WTC11 (cell line): ENCODE results near the gene CEACAM8. TPM values are rescaled to one million over a fixed set of nuclear protein-coding genes. Genes with fewer than 3 reads are reported as not detected.

Experiments used
- ATAC-seq: fragments of 200-7000 bp; cut with Tn5 transposase; 2 replicates; pipeline ENCODE4 v1.10.0; 2021; ENCODE audit warnings: mild to moderate bottlenecking, moderate library complexity
- CTCF ChIA-PET: fragments of 300-600 bp; sonication (Branson Sonifier 250); formaldehyde crosslinking; loops from one replicate; lab custom pipeline; 2021; ENCODE audit warnings: antibody characterized with exemption; lab: Charles Lee
- POLR2A ChIA-PET: fragments of 350-600 bp; sonication (Branson Sonifier 250); formaldehyde crosslinking; loops from one replicate; lab custom pipeline; 2021; ENCODE audit warnings: antibody characterized with exemption; lab: Charles Lee
- DNase-seq: peaks from one replicate; pipeline ENCODE4 v3.0.0; 2021; ENCODE audit warnings: low spot score
- H3K27ac Mint-ChIP-seq: 2 replicates; pipeline ENCODE4 v1.8.0; 2021; ENCODE audit warnings: mixed read lengths
- H3K27me3 Mint-ChIP-seq: 2 replicates; pipeline ENCODE4 v1.8.0; 2021; ENCODE audit warnings: low read depth, mild to moderate bottlenecking, moderate library complexity, mixed read lengths
- H3K36me3 Mint-ChIP-seq: 2 replicates; pipeline ENCODE4 v1.8.0; 2021; ENCODE audit warnings: mixed read lengths
- H3K4me1 Mint-ChIP-seq: 2 replicates; pipeline ENCODE4 v1.8.0; 2022; ENCODE audit warnings: mixed read lengths
- H3K4me3 Mint-ChIP-seq: 2 replicates; pipeline ENCODE4 v1.8.0; 2021; ENCODE audit warnings: mild to moderate bottlenecking, moderate library complexity, mixed read lengths
- H3K9me3 Mint-ChIP-seq: 2 replicates; pipeline ENCODE4 v1.8.0; 2021; ENCODE audit warnings: mixed read lengths
- ATF1 ChIP-seq: sonication (generic); formaldehyde crosslinking; IDR thresholded peaks from 2 replicates; pipeline ENCODE4 v1.8.1; 2023; ENCODE audit warnings: mild to moderate bottlenecking, moderate library complexity, missing genetic modification reagents
- CBFB ChIP-seq: sonication (generic); formaldehyde crosslinking; IDR thresholded peaks from 2 replicates; pipeline ENCODE4 v1.8.1; 2022; ENCODE audit warnings: mild to moderate bottlenecking, low read depth, missing genetic modification reagents
- JUN ChIP-seq: sonication (generic); formaldehyde crosslinking; IDR thresholded peaks from 2 replicates; pipeline ENCODE4 v1.8.0; 2023; ENCODE audit warnings: mild to moderate bottlenecking, missing genetic modification reagents
- MYBL2 ChIP-seq: sonication (generic); formaldehyde crosslinking; IDR thresholded peaks from 2 replicates; pipeline ENCODE4 v1.8.1; 2023; ENCODE audit warnings: mild to moderate bottlenecking, moderate library complexity, missing genetic modification reagents
- NR1H2 ChIP-seq: sonication (generic); formaldehyde crosslinking; IDR thresholded peaks from 2 replicates; pipeline ENCODE4 v1.9.0; 2021; ENCODE audit warnings: mild to moderate bottlenecking, moderate library complexity, missing genetic modification reagents
- PRRX2 ChIP-seq: fragments of 250-450 bp; sonication (Bioruptor Pico); IDR thresholded peaks from 2 replicates; pipeline ENCODE4 v1.8.0; 2021; ENCODE audit warnings: mild to moderate bottlenecking
- SMAD4 ChIP-seq: sonication (generic); formaldehyde crosslinking; IDR thresholded peaks from 2 replicates; pipeline ENCODE4 v1.8.0; 2022; ENCODE audit warnings: mild to moderate bottlenecking, missing genetic modification reagents
- TEAD1 ChIP-seq: sonication (generic); formaldehyde crosslinking; IDR thresholded peaks from 2 replicates; pipeline ENCODE4 v1.8.0; 2022; ENCODE audit warnings: mild to moderate bottlenecking, missing genetic modification reagents
- TEAD4 ChIP-seq: sonication (generic); formaldehyde crosslinking; IDR thresholded peaks from 2 replicates; pipeline ENCODE4 v1.8.0; 2022; ENCODE audit warnings: mild to moderate bottlenecking, missing genetic modification reagents
- ZBTB21 ChIP-seq: sonication (generic); formaldehyde crosslinking; IDR thresholded peaks from 2 replicates; pipeline ENCODE4 v1.8.1; 2023; ENCODE audit warnings: mild to moderate bottlenecking, missing genetic modification reagents, borderline replicate concordance
- ZNF121 ChIP-seq: sonication (generic); formaldehyde crosslinking; IDR thresholded peaks from 2 replicates; pipeline ENCODE4 v1.8.0; 2023; ENCODE audit warnings: missing genetic modification reagents
- ZNF263 ChIP-seq: sonication (generic); formaldehyde crosslinking; IDR thresholded peaks from 2 replicates; pipeline ENCODE4 v1.8.1; 2022; ENCODE audit warnings: low read depth, mild to moderate bottlenecking, moderate library complexity, missing genetic modification reagents
- ZNF396 ChIP-seq: fragments of 250-450 bp; sonication (Bioruptor Pico); IDR thresholded peaks from 2 replicates; pipeline ENCODE4 v1.8.0; 2021; ENCODE audit warnings: mild to moderate bottlenecking, moderate library complexity, borderline replicate concordance
- total RNA-seq: library from RNA; stranded (reverse); gene quantifications from 3 replicates; pipeline ENCODE4 v1.2.3, GENCODE V29; 2021
- TF ChIP-seq, protein P1 (sequence below): sonication (generic); formaldehyde crosslinking; IDR thresholded peaks from 2 replicates; pipeline ENCODE4 v1.8.0; 2023; ENCODE audit warnings: mild to moderate bottlenecking, missing genetic modification reagents
- TF ChIP-seq, protein P2 (sequence below): sonication (generic); formaldehyde crosslinking; IDR thresholded peaks from 2 replicates; pipeline ENCODE4 v1.8.0; 2022; ENCODE audit warnings: missing genetic modification reagents
- TF ChIP-seq, protein P3 (sequence below): sonication (generic); formaldehyde crosslinking; conservative IDR thresholded peaks from 2 replicates; pipeline ENCODE4 v1.8.1; 2022; ENCODE audit warnings: mild to moderate bottlenecking, missing genetic modification reagents
- TF ChIP-seq, protein P4 (sequence below): sonication (generic); formaldehyde crosslinking; IDR thresholded peaks from 2 replicates; pipeline ENCODE4 v1.8.1; 2022; ENCODE audit warnings: low read depth, missing genetic modification reagents, borderline replicate concordance
- TF ChIP-seq, protein P5 (sequence below): fragments of 250-450 bp; sonication (Bioruptor Pico); IDR thresholded peaks from 2 replicates; pipeline ENCODE4 v1.9.0; 2021; ENCODE audit warnings: moderate library complexity, mild to moderate bottlenecking, inconsistent platforms, borderline replicate concordance
- TF ChIP-seq, protein P6 (sequence below): sonication (generic); formaldehyde crosslinking; IDR thresholded peaks from 2 replicates; pipeline ENCODE4 v1.8.0; 2022; ENCODE audit warnings: mild to moderate bottlenecking, missing genetic modification reagents
- TF ChIP-seq, protein P7 (sequence below): sonication (generic); formaldehyde crosslinking; IDR thresholded peaks from 2 replicates; pipeline ENCODE4 v1.8.0; 2023; ENCODE audit warnings: missing genetic modification reagents
- TF ChIP-seq, protein P8 (sequence below): sonication (generic); formaldehyde crosslinking; IDR thresholded peaks from 2 replicates; pipeline ENCODE4 v1.8.1; 2023; ENCODE audit warnings: mild to moderate bottlenecking, missing genetic modification reagents

Gene CEACAM8
- total RNA-seq, 1 experiment from 2014 or later = not detected

DNA sequence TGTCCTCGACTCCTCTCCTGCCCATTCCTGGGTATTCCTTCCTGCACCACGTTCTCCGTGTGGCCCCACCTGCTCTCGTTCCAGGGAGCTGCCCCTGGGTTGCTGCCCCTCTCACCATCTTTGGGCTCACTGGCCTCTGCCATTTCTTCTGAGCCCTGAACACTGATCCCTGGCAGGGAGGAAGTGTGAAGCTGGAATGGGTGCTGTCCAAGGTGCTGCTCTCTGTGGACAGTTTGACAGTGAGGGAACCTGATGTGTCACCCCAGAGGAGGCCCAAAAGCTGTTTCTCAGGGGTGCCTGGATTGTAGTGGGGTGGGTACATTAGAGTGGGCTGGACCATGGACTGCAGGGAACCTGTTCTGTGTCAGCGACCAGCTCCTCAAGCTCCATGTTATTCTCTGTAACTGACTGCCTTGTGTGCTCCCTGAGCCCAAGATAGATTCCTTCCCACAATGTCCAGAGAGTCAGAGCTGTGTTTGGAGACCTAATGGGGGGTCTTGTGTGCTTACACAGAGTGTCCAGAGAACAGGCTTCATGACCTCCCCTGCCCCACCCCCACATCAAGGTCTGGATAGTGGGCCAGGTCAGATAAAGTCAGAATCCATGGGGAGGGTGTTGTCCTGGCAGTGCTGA is 7.2 kb upstream of the CEACAM8 start (continued):
- TF ChIP-seq JUN (CRISPR knock-in tag) = peak; percentile 51; the same call in 1 of the 2 replicates
- TF ChIP-seq, protein P1, sequence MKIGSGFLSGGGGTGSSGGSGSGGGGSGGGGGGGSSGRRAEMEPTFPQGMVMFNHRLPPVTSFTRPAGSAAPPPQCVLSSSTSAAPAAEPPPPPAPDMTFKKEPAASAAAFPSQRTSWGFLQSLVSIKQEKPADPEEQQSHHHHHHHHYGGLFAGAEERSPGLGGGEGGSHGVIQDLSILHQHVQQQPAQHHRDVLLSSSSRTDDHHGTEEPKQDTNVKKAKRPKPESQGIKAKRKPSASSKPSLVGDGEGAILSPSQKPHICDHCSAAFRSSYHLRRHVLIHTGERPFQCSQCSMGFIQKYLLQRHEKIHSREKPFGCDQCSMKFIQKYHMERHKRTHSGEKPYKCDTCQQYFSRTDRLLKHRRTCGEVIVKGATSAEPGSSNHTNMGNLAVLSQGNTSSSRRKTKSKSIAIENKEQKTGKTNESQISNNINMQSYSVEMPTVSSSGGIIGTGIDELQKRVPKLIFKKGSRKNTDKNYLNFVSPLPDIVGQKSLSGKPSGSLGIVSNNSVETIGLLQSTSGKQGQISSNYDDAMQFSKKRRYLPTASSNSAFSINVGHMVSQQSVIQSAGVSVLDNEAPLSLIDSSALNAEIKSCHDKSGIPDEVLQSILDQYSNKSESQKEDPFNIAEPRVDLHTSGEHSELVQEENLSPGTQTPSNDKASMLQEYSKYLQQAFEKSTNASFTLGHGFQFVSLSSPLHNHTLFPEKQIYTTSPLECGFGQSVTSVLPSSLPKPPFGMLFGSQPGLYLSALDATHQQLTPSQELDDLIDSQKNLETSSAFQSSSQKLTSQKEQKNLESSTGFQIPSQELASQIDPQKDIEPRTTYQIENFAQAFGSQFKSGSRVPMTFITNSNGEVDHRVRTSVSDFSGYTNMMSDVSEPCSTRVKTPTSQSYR (CRISPR knock-in tag) = no peak
- no peak for TF ChIP-seq TEAD1 (CRISPR knock-in tag)
- TF ChIP-seq, protein P2, sequence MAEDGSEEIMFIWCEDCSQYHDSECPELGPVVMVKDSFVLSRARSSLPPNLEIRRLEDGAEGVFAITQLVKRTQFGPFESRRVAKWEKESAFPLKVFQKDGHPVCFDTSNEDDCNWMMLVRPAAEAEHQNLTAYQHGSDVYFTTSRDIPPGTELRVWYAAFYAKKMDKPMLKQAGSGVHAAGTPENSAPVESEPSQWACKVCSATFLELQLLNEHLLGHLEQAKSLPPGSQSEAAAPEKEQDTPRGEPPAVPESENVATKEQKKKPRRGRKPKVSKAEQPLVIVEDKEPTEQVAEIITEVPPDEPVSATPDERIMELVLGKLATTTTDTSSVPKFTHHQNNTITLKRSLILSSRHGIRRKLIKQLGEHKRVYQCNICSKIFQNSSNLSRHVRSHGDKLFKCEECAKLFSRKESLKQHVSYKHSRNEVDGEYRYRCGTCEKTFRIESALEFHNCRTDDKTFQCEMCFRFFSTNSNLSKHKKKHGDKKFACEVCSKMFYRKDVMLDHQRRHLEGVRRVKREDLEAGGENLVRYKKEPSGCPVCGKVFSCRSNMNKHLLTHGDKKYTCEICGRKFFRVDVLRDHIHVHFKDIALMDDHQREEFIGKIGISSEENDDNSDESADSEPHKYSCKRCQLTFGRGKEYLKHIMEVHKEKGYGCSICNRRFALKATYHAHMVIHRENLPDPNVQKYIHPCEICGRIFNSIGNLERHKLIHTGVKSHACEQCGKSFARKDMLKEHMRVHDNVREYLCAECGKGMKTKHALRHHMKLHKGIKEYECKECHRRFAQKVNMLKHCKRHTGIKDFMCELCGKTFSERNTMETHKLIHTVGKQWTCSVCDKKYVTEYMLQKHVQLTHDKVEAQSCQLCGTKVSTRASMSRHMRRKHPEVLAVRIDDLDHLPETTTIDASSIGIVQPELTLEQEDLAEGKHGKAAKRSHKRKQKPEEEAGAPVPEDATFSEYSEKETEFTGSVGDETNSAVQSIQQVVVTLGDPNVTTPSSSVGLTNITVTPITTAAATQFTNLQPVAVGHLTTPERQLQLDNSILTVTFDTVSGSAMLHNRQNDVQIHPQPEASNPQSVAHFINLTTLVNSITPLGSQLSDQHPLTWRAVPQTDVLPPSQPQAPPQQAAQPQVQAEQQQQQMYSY (CRISPR knock-in tag) = 0 out of 2 replicates have a peak, but pooled peaks have one; percentile 12
- no peak for TF ChIP-seq CBFB
- no peak for TF ChIP-seq ZNF263 (CRISPR knock-in tag)
- TF ChIP-seq SMAD4 (CRISPR knock-in tag) = 0 out of 2 replicates have a peak, but pooled peaks have one; percentile 59
- peak; percentile 82; the same call in 1 of the 2 replicates for TF ChIP-seq TEAD4
- no peak for TF ChIP-seq PRRX2
- TF ChIP-seq, protein P3, sequence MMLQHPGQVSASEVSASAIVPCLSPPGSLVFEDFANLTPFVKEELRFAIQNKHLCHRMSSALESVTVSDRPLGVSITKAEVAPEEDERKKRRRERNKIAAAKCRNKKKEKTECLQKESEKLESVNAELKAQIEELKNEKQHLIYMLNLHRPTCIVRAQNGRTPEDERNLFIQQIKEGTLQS (CRISPR knock-in tag) = no peak
- TF ChIP-seq ZNF121 (CRISPR knock-in tag) = no peak
- no peak for TF ChIP-seq MYBL2
- no peak for TF ChIP-seq ZNF396
- TF ChIP-seq ATF1 = no peak
- TF ChIP-seq, protein P4, sequence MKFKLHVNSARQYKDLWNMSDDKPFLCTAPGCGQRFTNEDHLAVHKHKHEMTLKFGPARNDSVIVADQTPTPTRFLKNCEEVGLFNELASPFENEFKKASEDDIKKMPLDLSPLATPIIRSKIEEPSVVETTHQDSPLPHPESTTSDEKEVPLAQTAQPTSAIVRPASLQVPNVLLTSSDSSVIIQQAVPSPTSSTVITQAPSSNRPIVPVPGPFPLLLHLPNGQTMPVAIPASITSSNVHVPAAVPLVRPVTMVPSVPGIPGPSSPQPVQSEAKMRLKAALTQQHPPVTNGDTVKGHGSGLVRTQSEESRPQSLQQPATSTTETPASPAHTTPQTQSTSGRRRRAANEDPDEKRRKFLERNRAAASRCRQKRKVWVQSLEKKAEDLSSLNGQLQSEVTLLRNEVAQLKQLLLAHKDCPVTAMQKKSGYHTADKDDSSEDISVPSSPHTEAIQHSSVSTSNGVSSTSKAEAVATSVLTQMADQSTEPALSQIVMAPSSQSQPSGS (CRISPR knock-in tag) = no peak
- TF ChIP-seq, protein P5, sequence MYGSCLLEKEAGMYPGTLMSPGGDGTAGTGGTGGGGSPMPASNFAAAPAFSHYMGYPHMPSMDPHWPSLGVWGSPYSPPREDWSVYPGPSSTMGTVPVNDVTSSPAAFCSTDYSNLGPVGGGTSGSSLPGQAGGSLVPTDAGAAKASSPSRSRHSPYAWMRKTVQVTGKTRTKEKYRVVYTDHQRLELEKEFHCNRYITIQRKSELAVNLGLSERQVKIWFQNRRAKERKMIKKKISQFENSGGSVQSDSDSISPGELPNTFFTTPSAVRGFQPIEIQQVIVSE (CRISPR knock-in tag) = no peak
- no peak for TF ChIP-seq NR1H2 (CRISPR knock-in tag)

DNA sequence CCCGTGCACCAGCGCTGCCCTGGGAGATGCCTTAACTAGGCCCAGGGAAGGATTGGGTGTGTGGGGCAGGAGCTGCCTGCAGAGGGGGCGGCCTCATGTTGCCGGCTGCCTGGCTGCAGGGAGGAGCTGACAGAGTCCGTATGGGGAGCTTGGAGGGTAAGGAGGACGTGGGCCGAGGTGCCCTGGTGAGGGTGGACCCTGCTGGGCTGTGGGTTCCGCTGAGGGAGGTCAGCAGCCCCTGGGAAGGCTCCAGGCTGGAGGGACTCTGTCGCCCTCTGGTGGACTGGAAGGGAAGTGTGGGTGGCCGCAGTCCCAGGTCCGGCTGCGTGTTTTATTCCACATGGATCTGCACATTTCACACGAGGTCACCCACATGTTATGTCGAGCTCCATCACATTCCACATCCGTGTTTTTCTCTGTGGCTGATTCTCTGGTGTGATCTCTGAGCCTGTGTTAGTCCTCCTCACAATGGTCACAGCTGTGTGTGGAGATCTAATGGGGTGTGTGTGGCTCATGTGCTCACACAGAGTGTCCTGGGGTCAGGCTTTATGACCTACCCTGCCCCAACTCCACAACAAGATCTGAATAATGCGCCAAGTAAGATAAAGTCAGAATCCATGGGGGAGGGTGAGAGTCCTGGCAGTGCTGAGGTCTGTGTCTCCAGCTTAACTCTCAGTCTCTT is 1.8 kb upstream of the CEACAM8 start:
- DNase-seq (peak; percentile 68), ATAC-seq (peak; percentile 84)
- Mint-ChIP-seq H3K36me3 (no peaks in the 10 kb centered on the region), H3K9me3 (peaks cover 10% of the 10 kb centered on the region), H3K27me3 (peaks cover 15% of the 10 kb centered on the region), H3K4me3 (no peak overlapping the region), H3K27ac (no peak overlapping the region), H3K4me1 (peaks cover 4% of the 10 kb centered on the region)
- ChIA-PET POLR2A (no interaction called here), CTCF (interaction anchor here (0.5 to 3.3 kb wide), 25 partner anchors 9 to 595 kb away, joined by 3 to 24 read pairs (median 6); partner anchors contain the start of genes CEACAM1 and CXCL17)
- TF ChIP-seq ZBTB21 (CRISPR knock-in tag) = no peak
- TF ChIP-seq, protein P6, sequence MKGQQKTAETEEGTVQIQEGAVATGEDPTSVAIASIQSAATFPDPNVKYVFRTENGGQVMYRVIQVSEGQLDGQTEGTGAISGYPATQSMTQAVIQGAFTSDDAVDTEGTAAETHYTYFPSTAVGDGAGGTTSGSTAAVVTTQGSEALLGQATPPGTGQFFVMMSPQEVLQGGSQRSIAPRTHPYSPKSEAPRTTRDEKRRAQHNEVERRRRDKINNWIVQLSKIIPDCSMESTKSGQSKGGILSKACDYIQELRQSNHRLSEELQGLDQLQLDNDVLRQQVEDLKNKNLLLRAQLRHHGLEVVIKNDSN (CRISPR knock-in tag) = no peak
- TF ChIP-seq, protein P7, sequence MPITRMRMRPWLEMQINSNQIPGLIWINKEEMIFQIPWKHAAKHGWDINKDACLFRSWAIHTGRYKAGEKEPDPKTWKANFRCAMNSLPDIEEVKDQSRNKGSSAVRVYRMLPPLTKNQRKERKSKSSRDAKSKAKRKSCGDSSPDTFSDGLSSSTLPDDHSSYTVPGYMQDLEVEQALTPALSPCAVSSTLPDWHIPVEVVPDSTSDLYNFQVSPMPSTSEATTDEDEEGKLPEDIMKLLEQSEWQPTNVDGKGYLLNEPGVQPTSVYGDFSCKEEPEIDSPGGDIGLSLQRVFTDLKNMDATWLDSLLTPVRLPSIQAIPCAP (CRISPR knock-in tag) = 0 out of 2 replicates have a peak, but pooled peaks have one; percentile 30
- TF ChIP-seq, protein P8, sequence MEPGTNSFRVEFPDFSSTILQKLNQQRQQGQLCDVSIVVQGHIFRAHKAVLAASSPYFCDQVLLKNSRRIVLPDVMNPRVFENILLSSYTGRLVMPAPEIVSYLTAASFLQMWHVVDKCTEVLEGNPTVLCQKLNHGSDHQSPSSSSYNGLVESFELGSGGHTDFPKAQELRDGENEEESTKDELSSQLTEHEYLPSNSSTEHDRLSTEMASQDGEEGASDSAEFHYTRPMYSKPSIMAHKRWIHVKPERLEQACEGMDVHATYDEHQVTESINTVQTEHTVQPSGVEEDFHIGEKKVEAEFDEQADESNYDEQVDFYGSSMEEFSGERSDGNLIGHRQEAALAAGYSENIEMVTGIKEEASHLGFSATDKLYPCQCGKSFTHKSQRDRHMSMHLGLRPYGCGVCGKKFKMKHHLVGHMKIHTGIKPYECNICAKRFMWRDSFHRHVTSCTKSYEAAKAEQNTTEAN (CRISPR knock-in tag) = no peak
